K562 (cell line): ENCODE results near the gene PACS1. TPM values are rescaled to one million over a fixed set of nuclear protein-coding genes. Genes with fewer than 3 reads are reported as not detected.

Experiments
- ATF7 ChIP-seq: fragments of 450-650 bp; IDR thresholded peaks from 2 replicates; pipeline ENCODE4 v1.7.1; 2014; ENCODE audit warnings: mild to moderate bottlenecking, moderate library complexity
- CHD1 ChIP-seq: fragments of 200-600 bp; sonication (generic); IDR thresholded peaks from one replicate; pipeline ENCODE4 v1.6.1; 2012; ENCODE audit warnings: mild to moderate bottlenecking, moderate library complexity, low read length, inconsistent platforms
- CXXC5 ChIP-seq: fragments of 250-450 bp; sonication (Bioruptor Pico); IDR thresholded peaks from 2 replicates; pipeline ENCODE4 v1.8.0; 2022; ENCODE audit warnings: inconsistent platforms, mild to moderate bottlenecking, moderate library complexity
- IRF2 ChIP-seq: sonication (generic); formaldehyde crosslinking; IDR thresholded peaks from 2 replicates; pipeline ENCODE4 v1.8.1; 2022; ENCODE audit warnings: mild to moderate bottlenecking, missing genetic modification reagents
- NELFE ChIP-seq: IDR thresholded peaks from 2 replicates; pipeline ENCODE4 v1.6.1; 2011; ENCODE audit warnings: mild to moderate bottlenecking; ENCODE audit not compliant: insufficient read depth, insufficient read length
- POLR2A ChIP-seq: fragments of 450-650 bp; conservative IDR thresholded peaks from 2 replicates; pipeline ENCODE4 v1.6.1; 2016
- RBBP5 ChIP-seq: fragments of 200-600 bp; sonication (generic); IDR thresholded peaks from 2 replicates; pipeline ENCODE4 v1.6.1; 2012; ENCODE audit warnings: borderline replicate concordance, mild to moderate bottlenecking, low read length, control low read depth, inconsistent platforms; ENCODE audit not compliant: insufficient read depth, poor library complexity, severe bottlenecking
- RBM25 ChIP-seq: fragments of 200-400 bp; formaldehyde crosslinking; IDR thresholded peaks from 2 replicates; pipeline ENCODE4 v1.6.1; 2018; ENCODE audit warnings: low read length, low read depth, moderate library complexity; ENCODE audit not compliant: severe bottlenecking
- RCOR1 ChIP-seq, 2 experiments: IDR thresholded peaks; 2 replicates each; pipeline ENCODE4 v1.6.1; 2012; ENCODE audit warnings: low read depth in 2 of 2, low read length in 2 of 2, borderline replicate concordance in 1 of 2, improper control_type of control experiment in 1 of 2
- SMARCA5 ChIP-seq: fragments of 450-650 bp; IDR thresholded peaks from 2 replicates; pipeline ENCODE4 v1.6.1; 2016
- SP1 ChIP-seq: sonication (generic); formaldehyde crosslinking; IDR thresholded peaks from 2 replicates; pipeline ENCODE4 v1.8.1; 2022; ENCODE audit warnings: mild to moderate bottlenecking, missing genetic modification reagents
- TAL1 ChIP-seq: fragments of 450-650 bp; IDR thresholded peaks from 2 replicates; pipeline ENCODE4 v1.6.1; 2016; ENCODE audit warnings: mild to moderate bottlenecking
- THRAP3 ChIP-seq: fragments of 450-650 bp; IDR thresholded peaks from 2 replicates; pipeline ENCODE4 v1.6.1; 2016; ENCODE audit warnings: mild to moderate bottlenecking, inconsistent platforms, borderline replicate concordance
- ZFPM2 ChIP-seq: fragments of 250-450 bp; sonication (Bioruptor Pico); IDR thresholded peaks from 2 replicates; pipeline ENCODE4 v1.5.1; 2022; ENCODE audit warnings: mild to moderate bottlenecking
- polyA plus RNA-seq, 8 experiments: library from polyadenylated mRNA; depleted of rRNA in 4 of 8; stranded (reverse) in 5 of 8; unstranded in 3 of 8; fragments of >200 nt; fragmentation: Nextera tagmentation in 2 of 8; fragmentation: Illumina TruSeq in 1 of 8; extraction: Ambion mirVana in 2 of 8; extraction: Trizol in 1 of 8; gene quantifications; 2 replicates each; pipeline versions ENCODE4 v1.2.1 to v1.2.3, GENCODE V29; 2011 to 2014; ENCODE audit warnings: inconsistent platforms in 1 of 8, missing spikeins in 1 of 8
- total RNA-seq, 7 experiments: library from RNA; depleted of rRNA in 6 of 7; stranded (reverse); fragments of >200 nt in 6 of 7; fragmentation: Illumina TruSeq in 2 of 7; extraction: Trizol in 2 of 7; gene quantifications; 2 replicates each; pipeline versions ENCODE4 v1.2.1 to v1.2.3, GENCODE V29; 2011 to 2021; ENCODE audit warnings: low replicate concordance in 1 of 7
- TF ChIP-seq, protein P1 (sequence below), 2 experiments: fragments of 250-450 bp in 1 of 2; fragments of 450-650 bp in 1 of 2; sonication (Bioruptor Pico) in 1 of 2; IDR thresholded peaks; 2 replicates each; pipeline versions ENCODE4 v1.6.1 to v1.8.0; 2016 to 2021; ENCODE audit warnings: mild to moderate bottlenecking in 2 of 2, moderate library complexity in 2 of 2, missing compliant biosample characterization in 1 of 2, missing genetic modification characterization in 1 of 2
- TF ChIP-seq, protein P2 (sequence below), 2 experiments: fragments of 450-650 bp; IDR thresholded peaks; 2 replicates each; pipeline ENCODE4 v1.6.1; 2016; ENCODE audit warnings: mild to moderate bottlenecking in 2 of 2, borderline replicate concordance in 1 of 2, low read depth in 1 of 2, moderate library complexity in 1 of 2
- TF ChIP-seq, protein P3 (sequence below): fragments of 450-650 bp; IDR thresholded peaks from 2 replicates; pipeline ENCODE4 v1.6.1; 2018; ENCODE audit warnings: mild to moderate bottlenecking, low read depth; ENCODE audit not compliant: partially characterized antibody

Gene PACS1
- total and polyA plus RNA-seq, 9 of the 15 experiments (the other 6 are each of a cell fraction or from before 2014, with no cell fraction given) = 0.34 to 28.1 (median 8.5) TPM

DNA sequence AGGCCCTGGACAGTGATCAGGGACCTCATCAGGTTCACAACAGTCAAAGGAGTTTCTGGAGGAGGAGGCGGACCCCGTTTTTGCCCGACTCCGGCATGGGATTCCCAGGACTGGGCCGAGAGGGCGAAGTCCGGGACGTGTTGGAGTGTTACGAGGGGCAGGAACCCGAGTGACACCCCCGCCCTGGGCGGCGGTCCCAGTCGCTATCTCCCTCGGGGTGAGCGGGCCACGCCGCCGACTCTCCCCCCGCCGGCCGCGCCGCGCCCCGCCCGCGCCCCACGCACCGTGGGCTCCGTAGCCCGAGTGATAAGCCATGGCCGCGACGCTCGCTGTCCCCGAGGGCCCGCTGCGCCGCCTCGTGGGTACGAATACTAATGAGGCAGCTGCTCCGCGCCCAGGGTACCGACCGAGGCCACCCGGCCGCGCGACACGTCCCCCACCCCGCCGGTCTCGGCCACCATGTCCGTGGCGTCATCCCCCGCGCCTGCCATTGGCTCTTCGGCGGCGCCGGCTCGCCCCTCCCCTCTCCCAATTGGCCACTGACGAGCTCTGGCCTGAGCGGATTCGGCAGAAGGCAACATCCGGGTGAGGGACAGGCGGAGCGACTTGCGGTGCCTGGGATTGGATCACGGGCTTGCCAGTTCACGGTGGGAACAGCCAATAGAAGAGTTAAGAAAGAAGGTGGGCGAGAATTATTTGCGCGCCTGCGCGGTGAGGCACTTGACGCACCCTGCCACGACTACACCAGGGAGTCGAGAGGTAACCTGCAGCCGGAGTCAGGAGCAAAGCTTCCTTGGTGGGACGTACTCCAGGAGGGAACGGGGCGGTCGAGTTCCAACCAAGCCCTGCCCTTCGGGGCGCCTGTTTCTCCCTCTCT lies 218.8 kb downstream of the PACS1 start, which contains the start of gene YIF1A (continued):
- TF ChIP-seq ATF7 = peak; percentile 99
- TF ChIP-seq IRF2 (CRISPR knock-in tag) = no peak
- peak; percentile 99 for TF ChIP-seq RBM25
- no peak for TF ChIP-seq TAL1
- no peak for TF ChIP-seq SMARCA5
- no peak for TF ChIP-seq RCOR1 (IDR thresholded peaks at IDR 0.05; ENCODE audit: borderline replicate concordance in 1 of 2, low read depth in 2 of 2, low read length in 2 of 2)
- no peak for TF ChIP-seq NELFE
- TF ChIP-seq, protein P1, sequence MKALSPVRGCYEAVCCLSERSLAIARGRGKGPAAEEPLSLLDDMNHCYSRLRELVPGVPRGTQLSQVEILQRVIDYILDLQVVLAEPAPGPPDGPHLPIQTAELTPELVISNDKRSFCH (CRISPR knock-in tag; IDR thresholded peaks at IDR 0.05) = no peak
- TF ChIP-seq, protein P1 (tag; IDR thresholded peaks at IDR 0.05) = 0 out of 2 replicates have a peak, but pooled peaks have one; percentile 28
- TF ChIP-seq CHD1 = peak; percentile 71
- TF ChIP-seq ZFPM2 (CRISPR knock-in tag) = no peak
- TF ChIP-seq RBBP5 = peak; percentile 64
- TF ChIP-seq POLR2A = peak; percentile 91
- TF ChIP-seq, protein P2, sequence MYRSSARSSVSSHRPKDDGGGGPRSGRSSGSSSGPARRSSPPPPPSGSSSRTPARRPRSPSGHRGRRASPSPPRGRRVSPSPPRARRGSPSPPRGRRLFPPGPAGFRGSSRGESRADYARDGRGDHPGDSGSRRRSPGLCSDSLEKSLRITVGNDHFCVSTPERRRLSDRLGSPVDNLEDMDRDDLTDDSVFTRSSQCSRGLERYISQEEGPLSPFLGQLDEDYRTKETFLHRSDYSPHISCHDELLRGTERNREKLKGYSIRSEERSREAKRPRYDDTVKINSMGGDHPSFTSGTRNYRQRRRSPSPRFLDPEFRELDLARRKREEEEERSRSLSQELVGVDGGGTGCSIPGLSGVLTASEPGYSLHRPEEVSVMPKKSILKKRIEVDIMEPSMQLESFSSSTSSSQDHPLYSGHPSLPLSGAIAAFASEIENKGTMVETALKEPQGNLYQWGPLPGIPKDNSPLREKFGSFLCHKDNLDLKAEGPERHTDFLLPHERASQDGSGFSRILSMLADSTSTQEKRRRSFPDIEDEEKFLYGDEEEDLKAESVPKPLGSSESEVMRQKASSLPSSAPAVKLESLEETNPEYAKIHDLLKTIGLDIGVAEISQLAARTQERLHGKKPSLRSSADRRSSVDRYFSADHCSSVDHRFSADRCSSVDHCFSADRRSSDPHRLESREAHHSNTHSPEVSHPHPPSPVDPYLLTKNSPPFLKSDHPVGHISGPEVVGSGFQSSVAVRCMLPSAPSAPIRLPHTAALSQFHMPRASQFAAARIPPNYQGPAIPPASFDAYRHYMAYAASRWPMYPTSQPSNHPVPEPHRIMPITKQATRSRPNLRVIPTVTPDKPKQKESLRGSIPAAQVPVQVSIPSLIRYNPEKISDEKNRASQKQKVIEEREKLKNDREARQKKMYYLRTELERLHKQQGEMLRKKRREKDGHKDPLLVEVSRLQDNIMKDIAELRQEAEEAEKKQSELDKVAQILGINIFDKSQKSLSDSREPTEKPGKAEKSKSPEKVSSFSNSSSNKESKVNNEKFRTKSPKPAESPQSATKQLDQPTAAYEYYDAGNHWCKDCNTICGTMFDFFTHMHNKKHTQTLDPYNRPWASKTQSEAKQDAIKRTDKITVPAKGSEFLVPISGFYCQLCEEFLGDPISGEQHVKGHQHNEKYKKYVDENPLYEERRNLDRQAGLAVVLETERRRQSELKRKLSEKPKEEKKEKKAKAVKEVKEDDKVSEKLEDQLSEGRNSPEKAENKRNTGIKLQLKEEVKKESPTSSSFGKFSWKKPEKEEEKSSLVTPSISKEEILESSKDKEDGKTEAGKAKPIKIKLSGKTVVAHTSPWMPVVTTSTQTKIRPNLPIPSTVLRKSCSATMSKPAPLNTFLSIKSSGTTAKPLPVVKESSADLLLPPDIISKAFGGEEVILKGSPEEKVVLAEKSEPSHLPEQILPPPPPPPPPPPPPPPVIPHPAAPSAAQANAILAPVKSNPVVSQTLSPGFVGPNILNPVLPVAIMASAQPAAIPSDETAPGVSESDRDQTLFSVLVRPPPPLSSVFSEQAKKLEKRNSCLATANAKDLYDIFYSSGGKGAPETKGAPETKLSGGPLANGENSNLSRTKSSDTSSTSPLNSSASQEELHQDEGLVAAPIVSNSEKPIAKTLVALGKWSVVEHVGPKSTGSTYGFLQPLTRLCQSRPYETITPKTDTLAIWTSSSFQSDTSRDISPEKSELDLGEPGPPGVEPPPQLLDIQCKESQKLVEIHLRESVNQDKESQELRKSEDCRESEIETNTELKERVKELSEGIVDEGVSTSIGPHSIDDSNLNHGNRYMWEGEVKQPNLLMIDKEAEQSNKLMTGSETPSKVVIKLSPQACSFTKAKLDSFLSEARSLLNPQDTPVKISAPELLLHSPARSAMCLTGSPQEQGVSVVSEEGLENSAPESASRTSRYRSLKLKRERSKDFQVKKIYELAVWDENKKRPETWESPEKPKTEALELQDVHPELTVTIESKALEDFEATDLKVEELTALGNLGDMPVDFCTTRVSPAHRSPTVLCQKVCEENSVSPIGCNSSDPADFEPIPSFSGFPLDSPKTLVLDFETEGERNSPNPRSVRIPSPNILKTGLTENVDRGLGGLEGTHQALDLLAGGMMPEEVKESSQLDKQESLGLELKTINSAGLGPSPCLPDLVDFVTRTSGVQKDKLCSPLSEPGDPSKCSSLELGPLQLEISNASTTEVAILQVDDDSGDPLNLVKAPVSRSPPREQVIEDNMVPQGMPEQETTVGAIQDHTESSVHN (IDR thresholded peaks at IDR 0.05; ENCODE audit: borderline replicate concordance in 1 of 2, low read depth in 1 of 2) = 0 out of 4 replicates have a peak, but pooled peaks of 1 of the 2 experiments have one; percentile 20
- peak; percentile 84 for TF ChIP-seq CXXC5 (CRISPR knock-in tag)
- TF ChIP-seq THRAP3 = no peak
- TF ChIP-seq, protein P3, sequence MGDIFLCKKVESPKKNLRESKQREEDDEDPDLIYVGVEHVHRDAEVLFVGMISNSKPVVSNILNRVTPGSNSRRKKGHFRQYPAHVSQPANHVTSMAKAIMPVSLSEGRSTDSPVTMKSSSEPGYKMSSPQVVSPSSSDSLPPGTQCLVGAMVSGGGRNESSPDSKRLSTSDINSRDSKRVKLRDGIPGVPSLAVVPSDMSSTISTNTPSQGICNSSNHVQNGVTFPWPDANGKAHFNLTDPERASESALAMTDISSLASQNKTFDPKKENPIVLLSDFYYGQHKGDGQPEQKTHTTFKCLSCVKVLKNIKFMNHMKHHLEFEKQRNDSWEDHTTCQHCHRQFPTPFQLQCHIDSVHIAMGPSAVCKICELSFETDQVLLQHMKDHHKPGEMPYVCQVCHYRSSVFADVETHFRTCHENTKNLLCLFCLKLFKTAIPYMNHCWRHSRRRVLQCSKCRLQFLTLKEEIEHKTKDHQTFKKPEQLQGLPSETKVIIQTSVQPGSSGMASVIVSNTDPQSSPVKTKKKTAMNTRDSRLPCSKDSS = no peak
- TF ChIP-seq SP1 (CRISPR knock-in tag) = peak; percentile 78
